ENCODE measurements around the gene EIF2D.

GRCh38 chr1:206635978-206636345 lies 23.7 kb upstream of the EIF2D start:
- TF ChIP-seq CHD1 (IDR thresholded peaks at IDR 0.05; ENCODE audit: low read depth, low read length) (no peak), RCOR1 (IDR thresholded peaks at IDR 0.05; ENCODE audit: insufficient replicate concordance, low read length) (no peak), RAD21 (IDR thresholded peaks at IDR 0.05; ENCODE audit: low read length) (no peak), POLR2A (IDR thresholded peaks at IDR 0.05; ENCODE audit: low read depth, low read length) (no peak)
